Smooth muscle cell (in vitro differentiated cells): ENCODE measurements around the gene IKZF5. TPM values are rescaled to one million over a fixed set of nuclear protein-coding genes. Genes with fewer than 3 reads are reported as not detected.

ENCODE experiments used
- DNase-seq: peaks from one replicate; lab custom pipeline; 2025; ENCODE audit not compliant: unreplicated experiment; lab: John Stamatoyannopoulos, UW
- H2AFZ ChIP-seq: fragments of 200-600 bp; sonication (generic); 2 replicates; pipeline ENCODE4 v1.6.0; 2016; ENCODE audit warnings: antibody characterized with exemption, low read depth, mild to moderate bottlenecking
- H3F3A ChIP-seq: fragments of 200-600 bp; sonication (generic); 2 replicates; pipeline ENCODE4 v1.6.0; 2017; ENCODE audit warnings: antibody characterized with exemption, low read depth
- H3K27ac ChIP-seq: fragments of 200-600 bp; sonication (generic); 2 replicates; pipeline ENCODE4 v1.5.1; 2016; ENCODE audit warnings: low read depth, mild to moderate bottlenecking
- H3K27me3 ChIP-seq: fragments of 200-600 bp; sonication (generic); 2 replicates; pipeline ENCODE4 v1.6.1; 2016; ENCODE audit warnings: low read depth, mild to moderate bottlenecking
- H3K36me3 ChIP-seq: fragments of 200-600 bp; sonication (generic); 2 replicates; pipeline ENCODE4 v1.5.1; 2016; ENCODE audit warnings: low read depth
- H3K4me1 ChIP-seq: fragments of 200-600 bp; sonication (generic); 2 replicates; pipeline ENCODE4 v1.5.1; 2016; ENCODE audit warnings: low read depth
- H3K4me2 ChIP-seq: fragments of 200-600 bp; sonication (generic); 2 replicates; pipeline ENCODE4 v1.6.0; 2016; ENCODE audit warnings: mild to moderate bottlenecking
- H3K4me3 ChIP-seq: fragments of 200-600 bp; sonication (generic); 2 replicates; pipeline ENCODE4 v1.5.1; 2016; ENCODE audit warnings: mild to moderate bottlenecking
- H3K79me2 ChIP-seq: fragments of 200-600 bp; sonication (generic); 2 replicates; pipeline ENCODE4 v1.6.0; 2016; ENCODE audit warnings: low read depth, mild to moderate bottlenecking
- H3K9ac ChIP-seq: fragments of 200-600 bp; sonication (generic); 2 replicates; pipeline ENCODE4 v1.6.0; 2016; ENCODE audit warnings: low read depth
- H3K9me3 ChIP-seq: fragments of 200-600 bp; sonication (generic); replicated peaks from 2 replicates; pipeline ENCODE4 v1.5.1; 2016; ENCODE audit warnings: low read depth
- H4K20me1 ChIP-seq: fragments of 200-600 bp; sonication (generic); 2 replicates; pipeline ENCODE4 v1.6.0; 2016; ENCODE audit warnings: low read depth
- CTCF ChIP-seq: fragments of 200-600 bp; sonication (generic); IDR thresholded peaks from 2 replicates; pipeline ENCODE4 v1.5.1; 2017; ENCODE audit warnings: borderline replicate concordance, mild to moderate bottlenecking, antibody characterized with exemption; ENCODE audit not compliant: insufficient read depth, poor library complexity, severe bottlenecking
- WGBS: methylation state at CpG from one replicate; pipeline ENCODE4 v1.1.7; 2016; ENCODE audit warnings: low lambda C conversion rate; 5-methylcytosine and 5-hydroxymethylcytosine counted together
- polyA plus RNA-seq: library from polyadenylated mRNA; unstranded; fragments of >200 nt; fragmentation: Nextera tagmentation; extraction: Ambion mirVana; gene quantifications from 2 replicates; pipeline ENCODE4 v1.2.1, GENCODE V29; 2016
- total RNA-seq: library from RNA; depleted of rRNA; stranded (reverse); fragments of >200 nt; gene quantifications from 2 replicates; pipeline ENCODE4 v1.2.3, GENCODE V29; 2014

The IKZF5 gene
- total and polyA plus RNA-seq, 2 experiments from 2014 or later: 5.6 to 6.6 TPM

DNA sequence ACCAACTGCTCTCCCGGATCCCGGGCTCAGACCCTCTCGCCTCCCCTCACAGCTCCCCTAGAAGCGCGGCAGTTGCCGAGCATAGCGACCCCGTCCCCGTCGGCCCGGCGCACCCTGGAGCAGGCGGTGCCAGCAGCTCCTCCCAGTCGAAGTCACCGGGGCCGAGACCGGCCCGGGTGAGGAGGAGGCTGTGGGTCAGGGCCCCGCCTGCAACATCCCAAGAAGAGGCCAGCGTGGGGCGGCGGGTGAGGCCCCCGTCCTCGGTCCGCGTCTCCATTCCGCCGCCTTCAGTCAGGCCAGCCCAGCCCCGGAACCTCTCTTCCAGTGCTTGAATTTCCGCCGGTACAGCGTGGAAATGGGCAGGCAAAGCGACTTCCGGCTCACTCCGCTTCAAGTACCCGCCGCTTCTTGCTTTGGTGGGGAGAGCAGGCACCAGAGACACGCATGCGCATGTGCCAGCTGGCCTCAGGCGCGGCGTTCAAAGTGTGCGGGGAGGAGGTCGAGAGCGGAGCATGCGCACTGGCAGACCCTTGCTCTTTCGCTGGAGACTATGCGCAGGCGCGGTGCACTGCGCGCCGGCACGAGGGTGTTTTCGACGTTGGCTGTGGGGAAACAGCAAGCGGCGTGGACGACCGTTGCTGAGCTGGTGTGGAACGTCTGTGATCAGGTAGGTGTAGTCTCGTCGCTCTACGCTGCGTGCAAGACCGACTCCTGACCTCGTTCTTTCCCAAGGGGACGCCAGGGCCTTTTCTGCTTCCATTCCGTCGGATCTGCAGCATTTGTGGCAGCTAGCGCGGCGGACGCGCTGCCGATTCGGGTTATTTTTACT is 54.5 kb downstream of the IKZF5 start, which contains the start of gene C10orf88:
C10orf88 (minus strand) TSS at position 326 of the 829 bp plus-strand sequence; CDS start at position 277, 49 bp downstream.
- Histone ChIP-seq H3K9me3 (no peaks in the 10 kb centered on the region), H2AFZ (peak within 1 kb of the TSS; percentile 89), H3F3A (no peaks in the 10 kb centered on the region), H3K4me2 (peak within 1 kb of the TSS; percentile 94), H3K79me2 (peaks cover 16% of the 10 kb centered on the region), H3K4me1 (peaks cover 10% of the 10 kb centered on the region), H3K27me3 (no peaks in the 10 kb centered on the region), H3K9ac (peak within 1 kb of the TSS; percentile 65), H3K27ac (peak within 1 kb of the TSS; percentile 45), H4K20me1 (no peaks in the 10 kb centered on the region), H3K4me3 (peak within 1 kb of the TSS; percentile 85), H3K36me3 (no peaks in the 10 kb centered on the region)
- no peak for TF ChIP-seq CTCF
- peak; percentile 85 for DNase-seq
- WGBS: 9% methylated on average over 73 of the region's 77 CpGs

DNA sequence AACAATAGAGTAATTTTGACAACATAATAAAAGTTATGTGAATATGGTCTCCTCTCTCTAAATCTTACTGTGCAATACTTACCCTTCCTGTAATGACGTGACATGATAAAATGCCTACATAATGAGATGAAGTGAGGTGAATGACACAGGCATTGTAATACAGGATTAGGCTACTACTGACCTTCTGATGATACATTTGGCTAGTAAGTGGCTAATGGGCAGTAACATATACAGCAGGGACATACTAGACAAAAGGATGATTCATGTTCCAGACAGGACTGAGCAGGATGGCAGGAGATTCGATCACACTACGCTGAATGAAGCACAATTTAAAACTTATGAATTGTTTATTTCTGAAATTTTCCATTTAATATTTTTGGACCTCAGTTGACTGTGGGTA is 59.3 kb downstream of the IKZF5 start:
- no peak for DNase-seq
- Histone ChIP-seq H3K4me2 (no peak overlapping the region), H4K20me1 (no peaks in the 10 kb centered on the region), H3K36me3 (peaks cover 12% of the 10 kb centered on the region), H3F3A (no peaks in the 10 kb centered on the region), H3K4me3 (no peak overlapping the region), H2AFZ (no peak overlapping the region), H3K9me3 (no peaks in the 10 kb centered on the region), H3K27me3 (no peaks in the 10 kb centered on the region), H3K27ac (no peak overlapping the region), H3K4me1 (peaks cover 10% of the 10 kb centered on the region), H3K9ac (no peak overlapping the region), H3K79me2 (peaks cover 20% of the 10 kb centered on the region)
- no peak for TF ChIP-seq CTCF
- WGBS: 96% methylated on average over 3 of the region's 3 CpGs

Other genes starting within 250 kb of the IKZF5 start
- gene CUZD1, start 162.9 kb downstream of the IKZF5 start, total RNA-seq: 0.18 and 0.72 TPM in 2 replicates
- gene CUZD1, start 162.9 kb downstream of the IKZF5 start, polyA plus RNA-seq: 0.34 TPM in 1 of 2 replicates, not detected in the other
- not detected in 2 replicates for gene FAM24B, start 129.2 kb downstream of the IKZF5 start, total RNA-seq
- 0.30 TPM in 1 of 2 replicates, not detected in the other for gene FAM24B, start 129.2 kb downstream of the IKZF5 start, polyA plus RNA-seq
- gene FAM24A, start 98.2 kb downstream of the IKZF5 start, total RNA-seq: not detected in 2 replicates
- not detected in 2 replicates for gene FAM24A, start 98.2 kb downstream of the IKZF5 start, polyA plus RNA-seq
- 12.6 and 15.3 TPM in 2 replicates for gene C10orf88, start 54.6 kb downstream of the IKZF5 start, total RNA-seq
- 9.9 and 12.0 TPM in 2 replicates for gene C10orf88, start 54.6 kb downstream of the IKZF5 start, polyA plus RNA-seq
- 7.5 and 14.2 TPM in 2 replicates for gene PSTK, start 28.4 kb downstream of the IKZF5 start, total RNA-seq
- 7.0 and 7.3 TPM in 2 replicates for gene PSTK, start 28.4 kb downstream of the IKZF5 start, polyA plus RNA-seq
- gene ACADSB, start 211 bp upstream of the IKZF5 start, total RNA-seq: 3.2 and 3.6 TPM in 2 replicates
- gene ACADSB, start 211 bp upstream of the IKZF5 start, polyA plus RNA-seq: 2.9 and 6.1 TPM in 2 replicates
- not detected in 2 replicates for gene HMX3, start 127.2 kb upstream of the IKZF5 start, total RNA-seq
- not detected in 2 replicates for gene HMX3, start 127.2 kb upstream of the IKZF5 start, polyA plus RNA-seq
- not detected in 2 replicates for gene HMX2, start 139.3 kb upstream of the IKZF5 start, total RNA-seq
- not detected in 2 replicates for gene HMX2, start 139.3 kb upstream of the IKZF5 start, polyA plus RNA-seq
- gene BUB3, start 145.6 kb upstream of the IKZF5 start, total RNA-seq: 78.4 and 95.2 TPM in 2 replicates
- 75.3 and 81.6 TPM in 2 replicates for gene BUB3, start 145.6 kb upstream of the IKZF5 start, polyA plus RNA-seq